H1 (cell line): ENCODE results near the gene LAMB1. TPM values are rescaled to one million over a fixed set of nuclear protein-coding genes. Genes with fewer than 3 reads are reported as not detected.

Experiments
- CHD7 ChIP-seq: fragments of 300-600 bp; sonication (generic); IDR thresholded peaks from 2 replicates; pipeline ENCODE4 v1.7.1; 2012; ENCODE audit warnings: low read length, moderate library complexity, mild to moderate bottlenecking, inconsistent platforms; ENCODE audit not compliant: insufficient replicate concordance
- E2F6 ChIP-seq: IDR thresholded peaks from 2 replicates; pipeline ENCODE4 v1.6.1; 2012; ENCODE audit warnings: inconsistent platforms
- GABPA ChIP-seq: IDR thresholded peaks from 2 replicates; pipeline ENCODE4 v1.6.1; 2011; ENCODE audit warnings: mild to moderate bottlenecking, low read length, moderate library complexity, borderline replicate concordance; ENCODE audit not compliant: insufficient read depth
- polyA plus RNA-seq, 7 experiments: library from polyadenylated mRNA; depleted of rRNA in 3 of 7; stranded (reverse) in 5 of 7; unstranded in 2 of 7; fragments of >200 nt in 5 of 7; fragments of 200-250 nt in 2 of 7; gene quantifications; 1 replicate in 5 of 7; 2 replicates in 1 of 7; 4 replicates in 1 of 7; pipeline versions ENCODE4 v1.2.1 to v1.2.3, GENCODE V29; 2011 to 2013; ENCODE audit warnings: missing spikeins in 2 of 7, mixed read lengths in 2 of 7
- total RNA-seq: library from RNA; stranded (reverse); fragmentation: NEBNext Ultra II Directional; extraction: Animal tissue kit (Norgen Biotek cat#: 25700); gene quantifications from 2 replicates; pipeline ENCODE4 v1.2.1, GENCODE V29; 2021

Gene LAMB1
- total and polyA plus RNA-seq, 2 of the 8 experiments (the other 6 are each of a cell fraction or from before 2014, with no cell fraction given) = 31.9 to 38.5 TPM

- TF ChIP-seq CHD7 (no peak), E2F6 (no peak), GABPA (no peak)
Observed at GRCh38 chr7:108037140-108037539, 34.2 kb upstream of the LAMB1 start (continued).
